Activated B cell treated with CpG ODN at 0.5 μM for 24 hours (primary cell): Measurements from ENCODE around the gene PDCD5. TPM values are rescaled to one million over a fixed set of nuclear protein-coding genes. Genes with fewer than 3 reads are reported as not detected.
"Not testable (repeated sequence)": the region's sequence is repeated elsewhere in the genome, so short reads cannot be mapped to it uniquely, and the experiment has no call there.

Experiments used
- ATAC-seq: fragments of 200-7000 bp; cut with Tn5 transposase; one replicate; pipeline ENCODE4 v1.10.0; 2021; ENCODE audit warnings: low read depth, mild to moderate bottlenecking, moderate library complexity
- CTCF ChIA-PET: fragments of 350-600 bp; sonication (Branson Sonifier 250); formaldehyde crosslinking; loops from one replicate; lab custom pipeline; 2021; ENCODE audit warnings: antibody characterized with exemption; lab: Charles Lee
- POLR2A ChIA-PET: fragments of 350-600 bp; sonication (Branson Sonifier 250); formaldehyde crosslinking; loops from one replicate; lab custom pipeline; 2021; ENCODE audit warnings: antibody characterized with exemption; lab: Charles Lee
- DNase-seq: peaks from one replicate; pipeline ENCODE4 v3.0.0; 2022
- H3K27ac Mint-ChIP-seq: one replicate; pipeline ENCODE4 v1.8.0; 2020; ENCODE audit warnings: mixed read lengths
- H3K27me3 Mint-ChIP-seq: one replicate; pipeline ENCODE4 v1.8.0; 2021; ENCODE audit warnings: mixed read lengths
- H3K36me3 Mint-ChIP-seq: one replicate; pipeline ENCODE4 v1.8.0; 2021; ENCODE audit warnings: low read depth, mixed read lengths
- H3K4me1 Mint-ChIP-seq: one replicate; pipeline ENCODE4 v1.8.0; 2021; ENCODE audit warnings: mixed read lengths
- H3K4me3 Mint-ChIP-seq: one replicate; pipeline ENCODE4 v1.8.0; 2020; ENCODE audit warnings: mild to moderate bottlenecking, mixed read lengths
- H3K9me3 Mint-ChIP-seq: one replicate; pipeline ENCODE4 v1.8.0; 2020; ENCODE audit warnings: mixed read lengths
- CTCF ChIP-seq: fragments of 200-600 bp; IDR thresholded peaks from one replicate; pipeline ENCODE4 v1.8.0; 2022; ENCODE audit warnings: antibody characterized with exemption, mild to moderate bottlenecking
- intact Hi-C: fragments of 100-400 bp; cut with micrococcal nuclease; formaldehyde crosslinking; loops from one replicate; pipeline ENCODE4 v1.15.1; 2024
- total RNA-seq: library from RNA; stranded (reverse); gene quantifications from 2 replicates; pipeline ENCODE4 v1.2.3, GENCODE V29; 2022

Gene PDCD5
- total RNA-seq, 1 donor from 2014 or later, result 58.2 TPM

- POLR2A ChIA-PET, H3K27ac Mint-ChIP-seq, H3K4me1 Mint-ChIP-seq, H3K4me3 Mint-ChIP-seq, DNase-seq, H3K9me3 Mint-ChIP-seq, ATAC-seq, H3K36me3 Mint-ChIP-seq, CTCF ChIA-PET: not testable (repeated sequence)
- H3K27me3 Mint-ChIP-seq, result peaks cover 23% of the 10 kb centered on the region
- intact Hi-C loops, result loop anchor here (5.0 to 10.0 kb wide), 2 partner anchors 1788 to 1891 kb away; no protein-coding TSS in a partner anchor
Measured at GRCh38 chr19:32572700-32573491, 8.1 kb upstream of the PDCD5 start.

GRCh38 chr19:32573492-32573794 lies 7.5 kb upstream of the PDCD5 start:
- Mint-ChIP-seq H3K27me3 (peaks cover 23% of the 10 kb centered on the region), H3K27ac (no peak overlapping the region), H3K4me3 (no peak overlapping the region), H3K36me3 (no peaks in the 10 kb centered on the region), H3K9me3 (peaks cover 1% of the 10 kb centered on the region), H3K4me1 (no peaks in the 10 kb centered on the region)
- no peak for DNase-seq
- CTCF ChIA-PET, result no interaction called here
- POLR2A ChIA-PET, result no interaction called here
- intact Hi-C loops, result loop anchor here (5.0 to 10.0 kb wide), 2 partner anchors 1789 to 1891 kb away; no protein-coding TSS in a partner anchor
- ATAC-seq, result no peak
- TF ChIP-seq CTCF, result no peak

GRCh38 chr19:32576790-32577189 lies 4.2 kb upstream of the PDCD5 start:
- ChIA-PET CTCF (no interaction called here), POLR2A (no interaction called here)
- no peak overlapping the region for H3K27ac Mint-ChIP-seq
- H3K36me3 Mint-ChIP-seq, result peaks cover 5% of the 10 kb centered on the region
- TF ChIP-seq CTCF, result no peak
- H3K9me3 Mint-ChIP-seq, result peaks cover 1% of the 10 kb centered on the region
- H3K4me3 Mint-ChIP-seq, result no peak overlapping the region
- H3K4me1 Mint-ChIP-seq, result peaks cover 7% of the 10 kb centered on the region
- ATAC-seq, result no peak
- H3K27me3 Mint-ChIP-seq, result peaks cover 12% of the 10 kb centered on the region
- intact Hi-C loops, result loop anchor here (10.0 kb wide), 1 partner anchor 1792 kb away; no protein-coding TSS in a partner anchor
- no peak for DNase-seq

GRCh38 chr19:32580353-32580900 lies 563 bp upstream of the PDCD5 start:
- TF ChIP-seq CTCF, result no peak
- CTCF ChIA-PET, result interaction anchor here (2.2 kb wide), 1 partner anchor 18 kb away, joined by 5 read pairs; no protein-coding TSS in a partner anchor
- H3K27ac Mint-ChIP-seq, result peak overlapping the region; percentile 85
- H3K9me3 Mint-ChIP-seq, result peaks cover under 1% of the 10 kb centered on the region
- DNase-seq (no peak), ATAC-seq (peak; percentile 10)
- H3K4me3 Mint-ChIP-seq, result peak overlapping the region; percentile 91
- POLR2A ChIA-PET, result interaction anchor here (0.6 to 2.6 kb wide), 6 partner anchors 15 to 596 kb away, joined by 3 to 11 read pairs (median 3); partner anchors contain the start of gene DPY19L3
- H3K36me3 Mint-ChIP-seq, result peaks cover 28% of the 10 kb centered on the region
- H3K27me3 Mint-ChIP-seq, result peaks cover 4% of the 10 kb centered on the region
- H3K4me1 Mint-ChIP-seq, result peaks cover 16% of the 10 kb centered on the region
- intact Hi-C loops, result loop anchor here (5.0 to 10.0 kb wide), 2 partner anchors 482 to 594 kb away; partner anchors contain the start of gene RHPN2

- ChIA-PET CTCF (interaction anchor here (2.2 kb wide), 1 partner anchor 16 kb away, joined by 5 read pairs; no protein-coding TSS in a partner anchor), POLR2A (interaction anchor here (0.6 to 2.6 kb wide), 4 partner anchors 14 to 1918 kb away, joined by 3 to 11 read pairs (median 4); partner anchors contain the start of genes DPY19L3 and ZNF507)
- no peak for TF ChIP-seq CTCF
- DNase-seq, result no peak
- peak overlapping the region; percentile 24 for H3K27ac Mint-ChIP-seq
- H3K4me3 Mint-ChIP-seq, result peak overlapping the region; percentile 88
- ATAC-seq, result no peak
- H3K36me3 Mint-ChIP-seq, result peaks cover 42% of the 10 kb centered on the region
- no peaks in the 10 kb centered on the region for H3K9me3 Mint-ChIP-seq
- H3K4me1 Mint-ChIP-seq, result peaks cover 16% of the 10 kb centered on the region
- intact Hi-C loops, result loop anchor here (1.0 to 10.0 kb wide), 7 partner anchors 94 to 593 kb away; partner anchors contain the start of genes ANKRD27, DPY19L3, FAAP24 and NUDT19
- no peaks in the 10 kb centered on the region for H3K27me3 Mint-ChIP-seq
Measured at GRCh38 chr19:32581705-32582179, 752 bp downstream of the PDCD5 start.

- H3K27me3 Mint-ChIP-seq, H3K9me3 Mint-ChIP-seq, H3K27ac Mint-ChIP-seq, CTCF ChIA-PET, ATAC-seq, DNase-seq, H3K4me1 Mint-ChIP-seq, H3K4me3 Mint-ChIP-seq, POLR2A ChIA-PET: not testable (repeated sequence)
- intact Hi-C loops, result loop anchor here (10.0 kb wide), 1 partner anchor 587 kb away; no protein-coding TSS in a partner anchor
- H3K36me3 Mint-ChIP-seq, result peaks cover 58% of the 10 kb centered on the region
Measured at GRCh38 chr19:32587747-32588504, 6.9 kb downstream of the PDCD5 start.
